Osteoblast (primary cell): ENCODE results near the gene HACD3. TPM values are rescaled to one million over a fixed set of nuclear protein-coding genes. Genes with fewer than 3 reads are reported as not detected.
"Not testable (repeated sequence)": the region's sequence is repeated elsewhere in the genome, so short reads cannot be mapped to it uniquely, and the experiment has no call there.

ENCODE experiments used
- DNase-seq: peaks from one replicate; pipeline ENCODE4 v3.0.0; 2011; ENCODE audit warnings: low spot score, mixed read lengths; ENCODE audit not compliant: insufficient read length; ENCODE audit errors: missing footprints
- H2AFZ ChIP-seq: 2 replicates; pipeline ENCODE4 v1.6.0; 2011; ENCODE audit warnings: mild to moderate bottlenecking, low read length
- H3K27ac ChIP-seq: 2 replicates; pipeline ENCODE4 v1.5.1; 2011; ENCODE audit warnings: mild to moderate bottlenecking, low read depth, low read length, moderate library complexity
- H3K27me3 ChIP-seq: 2 replicates; pipeline ENCODE4 v1.6.0; 2012; ENCODE audit warnings: mild to moderate bottlenecking, control low read depth, inconsistent platforms, low read length, moderate library complexity; ENCODE audit not compliant: insufficient read depth
- H3K36me3 ChIP-seq: 2 replicates; pipeline ENCODE4 v1.5.1; 2011; ENCODE audit warnings: mild to moderate bottlenecking, low read length, control low read depth, moderate library complexity; ENCODE audit not compliant: insufficient read depth
- H3K4me1 ChIP-seq: 2 replicates; pipeline ENCODE4 v1.5.1; 2011; ENCODE audit warnings: mild to moderate bottlenecking, low read length, control low read depth, moderate library complexity; ENCODE audit not compliant: insufficient read depth
- H3K4me2 ChIP-seq: 2 replicates; pipeline ENCODE4 v1.6.0; 2011; ENCODE audit warnings: mild to moderate bottlenecking, low read length; ENCODE audit not compliant: insufficient read depth
- H3K4me3 ChIP-seq: fragments of 200-600 bp; sonication (generic); 3 replicates; pipeline ENCODE4 v1.5.1; 2012; ENCODE audit warnings: mild to moderate bottlenecking, low read length, inconsistent platforms; ENCODE audit not compliant: insufficient read depth
- H3K79me2 ChIP-seq: 2 replicates; pipeline ENCODE4 v1.6.0; 2012; ENCODE audit warnings: mild to moderate bottlenecking, low read length, control low read depth, inconsistent platforms; ENCODE audit not compliant: insufficient read depth
- H3K9me3 ChIP-seq: 2 replicates; pipeline ENCODE4 v1.5.1; 2011; ENCODE audit warnings: low read depth, low read length, control low read depth
- H4K20me1 ChIP-seq: 2 replicates; pipeline ENCODE4 v1.6.0; 2012; ENCODE audit warnings: mild to moderate bottlenecking, low read length, control low read depth; ENCODE audit not compliant: insufficient read depth
- CTCF ChIP-seq: IDR thresholded peaks from 2 replicates; pipeline ENCODE4 v1.5.1; 2011; ENCODE audit warnings: mild to moderate bottlenecking, low read depth, low read length, moderate library complexity; ENCODE audit errors: extremely low read depth
- total RNA-seq: library from RNA; depleted of rRNA; stranded (reverse); fragments of >200 nt; gene quantifications from 2 replicates; pipeline ENCODE4 v1.2.3, GENCODE V29; 2012

Gene HACD3
- total RNA-seq, 1 donor = 75.3 TPM

- Histone ChIP-seq H3K9me3 (no peaks in the 10 kb centered on the region), H3K4me2 (no peak overlapping the region), H3K4me1 (peaks cover 24% of the 10 kb centered on the region), H3K79me2 (peaks cover 30% of the 10 kb centered on the region), H3K27me3 (no peaks in the 10 kb centered on the region), H3K36me3 (no peaks in the 10 kb centered on the region), H4K20me1 (no peaks in the 10 kb centered on the region), H3K4me3 (no peak overlapping the region), H2AFZ (no peak overlapping the region), H3K27ac (peak overlapping the region; percentile 19)
- no peak for DNase-seq
- no peak for TF ChIP-seq CTCF
These were observed 82.9 kb downstream of the HACD3 start for GRCh38 chr15:65612949-65613744.

GRCh38 chr15:65615887-65616286 lies 85.6 kb downstream of the HACD3 start:
- H3K27me3 ChIP-seq, H4K20me1 ChIP-seq, H3K36me3 ChIP-seq, H3K27ac ChIP-seq, H3K79me2 ChIP-seq, H3K4me2 ChIP-seq, DNase-seq, H2AFZ ChIP-seq, H3K9me3 ChIP-seq, H3K4me3 ChIP-seq: not testable (repeated sequence)
- peaks cover 14% of the 10 kb centered on the region for H3K4me1 ChIP-seq

GRCh38 chr15:65618560-65619109 lies 88.4 kb downstream of the HACD3 start:
- no peak for TF ChIP-seq CTCF
- H3K4me2 ChIP-seq = no peak overlapping the region
- no peaks in the 10 kb centered on the region for H3K36me3 ChIP-seq
- H3K4me3 ChIP-seq = no peak overlapping the region
- DNase-seq = no peak
- H3K27ac ChIP-seq = no peak overlapping the region
- no peaks in the 10 kb centered on the region for H3K4me1 ChIP-seq
- no peaks in the 10 kb centered on the region for H3K79me2 ChIP-seq
- H4K20me1 ChIP-seq = no peaks in the 10 kb centered on the region
- no peaks in the 10 kb centered on the region for H3K9me3 ChIP-seq
- no peak overlapping the region for H2AFZ ChIP-seq
- no peaks in the 10 kb centered on the region for H3K27me3 ChIP-seq

GRCh38 chr15:65619626-65620290 lies 89.5 kb downstream of the HACD3 start:
- no peaks in the 10 kb centered on the region for H4K20me1 ChIP-seq
- H2AFZ ChIP-seq = no peak overlapping the region
- no peak for DNase-seq
- H3K4me2 ChIP-seq = no peak overlapping the region
- H3K36me3 ChIP-seq = peaks cover 4% of the 10 kb centered on the region
- no peaks in the 10 kb centered on the region for H3K4me1 ChIP-seq
- no peaks in the 10 kb centered on the region for H3K9me3 ChIP-seq
- no peak overlapping the region for H3K27ac ChIP-seq
- no peaks in the 10 kb centered on the region for H3K79me2 ChIP-seq
- no peak overlapping the region for H3K4me3 ChIP-seq
- TF ChIP-seq CTCF = no peak
- H3K27me3 ChIP-seq = no peaks in the 10 kb centered on the region
